ENCODE results near the gene KATNAL1.

- no peak for TF ChIP-seq POLR2A (IDR thresholded peaks at IDR 0.05; ENCODE audit: low read length)
- TF ChIP-seq GATA1 (IDR thresholded peaks at IDR 0.05; ENCODE audit: low read depth, low read length), result no peak
Measured at GRCh38 chr13:30157616-30157993, 149.7 kb downstream of the KATNAL1 start.

Measured in erythroblast (primary cell).